Measurements from ENCODE around the gene WWTR1.

Gene WWTR1

DNA sequence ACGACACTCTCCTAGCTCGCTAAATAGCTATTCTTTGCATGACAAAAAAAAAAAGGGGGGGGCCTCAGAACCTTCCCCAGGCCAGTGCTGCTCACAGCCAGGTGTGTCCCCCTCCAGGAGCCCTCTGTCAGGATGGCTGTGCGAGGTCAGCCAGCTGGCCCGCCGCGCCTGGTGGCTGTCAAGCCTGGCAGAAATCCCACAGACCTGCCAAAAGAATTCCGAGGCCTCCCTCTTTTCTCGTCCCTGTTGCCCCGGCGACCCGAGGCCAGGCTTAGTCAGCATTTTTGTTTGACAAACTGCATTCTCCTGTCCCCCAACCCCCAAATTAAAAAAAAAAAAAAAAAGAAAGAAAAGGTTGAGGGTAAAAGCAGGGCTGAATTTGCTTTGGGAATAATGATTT lies 121.4 kb downstream of the WWTR1 start:
- H3K4me3 Mint-ChIP-seq, result no peak overlapping the region
- H3K27me3 Mint-ChIP-seq (ENCODE audit: low read depth), result peaks cover 11% of the 10 kb centered on the region
- H3K4me1 Mint-ChIP-seq (ENCODE audit: low read depth), result peaks cover 5% of the 10 kb centered on the region
- H3K9me3 Mint-ChIP-seq, result no peaks in the 10 kb centered on the region
- no peaks in the 10 kb centered on the region for H3K36me3 Mint-ChIP-seq (ENCODE audit: low read depth)
- H3K27ac Mint-ChIP-seq, result no peak overlapping the region

DNA sequence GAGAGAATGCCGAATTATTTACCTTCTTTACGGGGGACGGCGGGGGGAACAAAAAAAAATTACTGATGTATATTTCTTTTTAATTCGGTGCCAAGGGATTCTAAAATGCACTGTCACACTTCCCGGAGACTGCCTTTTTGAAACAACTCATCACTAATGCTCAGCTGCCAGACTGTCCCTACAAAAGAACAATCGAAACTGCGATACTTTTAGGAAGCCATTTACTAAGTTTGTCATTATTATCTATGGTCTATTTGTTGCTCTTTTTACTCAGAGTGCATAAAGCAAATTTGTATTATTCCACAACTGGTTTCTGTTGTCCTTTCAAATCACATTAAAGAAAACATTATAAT lies 122.5 kb downstream of the WWTR1 start:
- peaks cover 11% of the 10 kb centered on the region for H3K27me3 Mint-ChIP-seq (ENCODE audit: low read depth)
- H3K36me3 Mint-ChIP-seq (ENCODE audit: low read depth), result no peaks in the 10 kb centered on the region
- no peak overlapping the region for H3K27ac Mint-ChIP-seq
- no peaks in the 10 kb centered on the region for H3K9me3 Mint-ChIP-seq
- no peak overlapping the region for H3K4me3 Mint-ChIP-seq
- H3K4me1 Mint-ChIP-seq (ENCODE audit: low read depth), result peaks cover 5% of the 10 kb centered on the region

DNA sequence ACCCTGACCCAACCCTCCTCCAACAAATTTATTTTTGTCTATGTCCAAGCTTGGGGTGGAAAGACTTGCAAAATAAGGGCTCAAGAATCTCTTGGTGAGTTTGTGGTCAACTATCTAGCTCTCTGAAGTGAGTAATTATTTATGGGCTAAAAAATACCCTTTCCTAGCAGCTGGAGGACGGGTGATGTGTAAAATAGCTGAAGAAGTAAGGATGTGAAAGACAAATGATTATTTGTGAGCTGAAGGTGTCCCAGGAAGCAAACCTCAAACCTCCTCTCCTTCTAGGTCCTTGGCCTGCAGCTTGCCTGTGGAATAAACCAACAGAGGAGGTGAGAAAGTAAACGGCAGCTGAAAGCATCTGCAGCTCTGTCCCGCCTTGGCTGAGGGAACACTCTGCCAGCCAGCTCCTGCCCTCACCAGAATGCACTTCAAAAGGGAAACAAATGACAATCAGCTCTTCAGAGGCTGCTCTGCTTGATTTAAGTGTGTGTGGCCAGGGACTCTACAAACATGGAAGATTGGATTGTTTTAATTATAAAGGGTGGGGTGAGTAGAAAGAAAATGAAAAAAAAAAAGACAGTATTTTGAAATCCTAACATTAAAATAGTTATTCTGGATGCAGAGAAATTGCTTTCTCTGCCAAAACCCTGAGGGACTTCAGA lies 123.0 kb downstream of the WWTR1 start:
- Mint-ChIP-seq H3K4me3 (no peak overlapping the region), H3K4me1 (ENCODE audit: low read depth) (peaks cover 5% of the 10 kb centered on the region), H3K27ac (no peak overlapping the region), H3K27me3 (ENCODE audit: low read depth) (peaks cover 11% of the 10 kb centered on the region), H3K9me3 (no peaks in the 10 kb centered on the region), H3K36me3 (ENCODE audit: low read depth) (no peaks in the 10 kb centered on the region)

DNA sequence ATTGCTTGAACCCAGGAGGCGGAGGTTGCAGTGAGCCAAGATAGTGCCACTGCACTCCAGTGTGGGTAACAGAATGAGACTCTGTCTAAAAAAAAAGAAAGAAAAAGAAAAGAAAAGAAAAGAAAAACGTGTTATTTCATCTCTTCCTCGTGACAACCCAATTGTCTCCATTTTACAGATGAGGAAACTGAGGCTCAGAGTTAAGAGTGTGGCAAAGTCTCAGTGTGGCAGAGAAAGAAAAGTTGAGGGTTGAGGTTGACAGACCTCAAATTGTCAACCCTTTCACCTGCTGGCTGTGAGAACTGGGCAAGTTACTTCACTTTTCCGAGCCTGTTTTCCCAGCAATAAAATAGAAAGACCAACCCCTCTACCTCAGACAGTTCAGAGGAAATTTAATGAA lies 123.7 kb downstream of the WWTR1 start:
- Mint-ChIP-seq H3K4me3 (no peak overlapping the region), H3K27ac (no peak overlapping the region), H3K4me1 (ENCODE audit: low read depth) (peaks cover 5% of the 10 kb centered on the region), H3K27me3 (ENCODE audit: low read depth) (peaks cover 11% of the 10 kb centered on the region), H3K36me3 (ENCODE audit: low read depth) (no peaks in the 10 kb centered on the region), H3K9me3 (no peaks in the 10 kb centered on the region)

- no peaks in the 10 kb centered on the region for H3K36me3 Mint-ChIP-seq (ENCODE audit: low read depth)
- no peak overlapping the region for H3K27ac Mint-ChIP-seq
- no peak overlapping the region for H3K4me3 Mint-ChIP-seq
- H3K9me3 Mint-ChIP-seq, result no peaks in the 10 kb centered on the region
- H3K4me1 Mint-ChIP-seq (ENCODE audit: low read depth), result peaks cover 7% of the 10 kb centered on the region
- H3K27me3 Mint-ChIP-seq (ENCODE audit: low read depth), result peaks cover 11% of the 10 kb centered on the region
These were observed 125.2 kb downstream of the WWTR1 start for GRCh38 chr3:149532489-149533180.

DNA sequence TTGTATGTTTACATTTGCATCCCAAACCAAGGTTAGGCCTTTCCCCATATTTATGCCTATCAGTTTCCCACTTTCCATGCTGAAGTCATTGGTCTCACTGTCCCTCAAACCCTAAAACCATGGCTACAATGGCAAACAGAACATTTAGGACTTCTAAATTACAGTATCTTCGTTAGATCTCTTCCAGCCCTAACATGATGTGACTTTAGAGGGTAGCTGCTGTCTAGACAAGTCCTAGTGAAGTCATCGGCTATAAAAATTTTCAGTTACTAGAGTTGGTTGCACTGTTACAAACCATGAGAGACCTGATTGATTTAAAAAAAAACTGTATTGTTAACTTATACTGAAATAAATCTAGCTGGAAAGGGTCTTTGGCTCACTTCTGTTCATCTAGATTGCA lies 128.7 kb downstream of the WWTR1 start:
- Mint-ChIP-seq H3K4me1 (ENCODE audit: low read depth) (peaks cover 9% of the 10 kb centered on the region), H3K4me3 (no peak overlapping the region), H3K27ac (no peak overlapping the region), H3K36me3 (ENCODE audit: low read depth) (no peaks in the 10 kb centered on the region), H3K9me3 (no peaks in the 10 kb centered on the region), H3K27me3 (ENCODE audit: low read depth) (peaks cover 14% of the 10 kb centered on the region)

GRCh38 chr3:149528340-149528650 lies 129.5 kb downstream of the WWTR1 start:
- Mint-ChIP-seq H3K4me1 (ENCODE audit: low read depth) (peaks cover 9% of the 10 kb centered on the region), H3K4me3 (no peak overlapping the region), H3K27me3 (ENCODE audit: low read depth) (peaks cover 12% of the 10 kb centered on the region), H3K9me3 (no peaks in the 10 kb centered on the region), H3K27ac (no peak overlapping the region), H3K36me3 (ENCODE audit: low read depth) (no peaks in the 10 kb centered on the region)

- H3K36me3 Mint-ChIP-seq (ENCODE audit: low read depth), result no peaks in the 10 kb centered on the region
- H3K4me3 Mint-ChIP-seq, result no peak overlapping the region
- H3K27me3 Mint-ChIP-seq (ENCODE audit: low read depth), result peaks cover 9% of the 10 kb centered on the region
- H3K4me1 Mint-ChIP-seq (ENCODE audit: low read depth), result peaks cover 7% of the 10 kb centered on the region
- H3K9me3 Mint-ChIP-seq, result no peaks in the 10 kb centered on the region
- no peak overlapping the region for H3K27ac Mint-ChIP-seq
These were observed 130.1 kb downstream of the WWTR1 start for GRCh38 chr3:149527531-149528339.

- no peaks in the 10 kb centered on the region for H3K9me3 Mint-ChIP-seq
- H3K27me3 Mint-ChIP-seq (ENCODE audit: low read depth), result peaks cover 15% of the 10 kb centered on the region
- peaks cover 4% of the 10 kb centered on the region for H3K4me1 Mint-ChIP-seq (ENCODE audit: low read depth)
- H3K27ac Mint-ChIP-seq, result no peak overlapping the region
- H3K36me3 Mint-ChIP-seq (ENCODE audit: low read depth), result no peaks in the 10 kb centered on the region
- H3K4me3 Mint-ChIP-seq, result no peak overlapping the region
These were observed 134.1 kb downstream of the WWTR1 start for GRCh38 chr3:149523512-149524299.

DNA sequence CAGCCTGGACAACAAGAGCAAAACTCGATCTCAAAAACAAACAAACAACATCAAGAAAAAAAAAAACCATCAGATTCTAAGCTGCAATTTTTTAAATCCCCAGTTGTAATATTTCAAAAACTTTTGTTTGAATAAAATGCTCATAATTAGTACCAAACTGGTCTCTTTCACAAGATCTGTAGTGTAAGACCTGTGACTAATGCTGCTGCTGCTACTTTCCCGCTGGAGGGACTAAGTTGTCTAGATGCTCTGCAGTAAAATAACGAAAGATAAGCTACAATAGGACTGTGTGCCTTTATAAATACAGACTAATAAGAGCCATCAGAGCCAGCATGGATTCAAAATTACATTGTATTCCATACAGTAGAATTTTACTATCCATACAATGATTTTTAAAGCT lies 137.9 kb downstream of the WWTR1 start:
- no peaks in the 10 kb centered on the region for H3K9me3 Mint-ChIP-seq
- no peak overlapping the region for H3K4me3 Mint-ChIP-seq
- no peaks in the 10 kb centered on the region for H3K36me3 Mint-ChIP-seq (ENCODE audit: low read depth)
- H3K27ac Mint-ChIP-seq, result no peak overlapping the region
- H3K27me3 Mint-ChIP-seq (ENCODE audit: low read depth), result peaks cover 15% of the 10 kb centered on the region
- H3K4me1 Mint-ChIP-seq (ENCODE audit: low read depth), result no peaks in the 10 kb centered on the region

DNA sequence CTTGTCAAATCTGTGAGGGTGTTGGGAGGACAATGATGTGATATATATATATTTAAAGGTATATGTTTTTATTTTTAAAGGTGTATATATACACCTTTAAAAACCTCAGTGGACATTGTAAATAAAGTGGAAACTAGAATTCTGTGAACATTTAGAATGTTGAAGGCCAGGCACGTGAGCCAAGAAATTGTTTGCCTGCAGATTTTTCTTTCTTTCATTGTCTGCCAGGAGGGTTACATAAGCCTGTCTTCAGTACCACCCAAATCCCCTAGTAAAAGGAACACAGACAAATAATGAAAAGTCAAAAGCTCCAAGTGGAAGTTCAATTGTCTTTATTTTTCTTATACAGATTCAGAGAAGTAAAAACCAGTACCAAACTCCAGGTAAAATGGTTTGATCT lies 140.9 kb downstream of the WWTR1 start:
- H3K9me3 Mint-ChIP-seq, result no peaks in the 10 kb centered on the region
- peaks cover 21% of the 10 kb centered on the region for H3K27me3 Mint-ChIP-seq (ENCODE audit: low read depth)
- no peak overlapping the region for H3K27ac Mint-ChIP-seq
- no peak overlapping the region for H3K4me3 Mint-ChIP-seq
- H3K36me3 Mint-ChIP-seq (ENCODE audit: low read depth), result no peaks in the 10 kb centered on the region
- no peaks in the 10 kb centered on the region for H3K4me1 Mint-ChIP-seq (ENCODE audit: low read depth)

DNA sequence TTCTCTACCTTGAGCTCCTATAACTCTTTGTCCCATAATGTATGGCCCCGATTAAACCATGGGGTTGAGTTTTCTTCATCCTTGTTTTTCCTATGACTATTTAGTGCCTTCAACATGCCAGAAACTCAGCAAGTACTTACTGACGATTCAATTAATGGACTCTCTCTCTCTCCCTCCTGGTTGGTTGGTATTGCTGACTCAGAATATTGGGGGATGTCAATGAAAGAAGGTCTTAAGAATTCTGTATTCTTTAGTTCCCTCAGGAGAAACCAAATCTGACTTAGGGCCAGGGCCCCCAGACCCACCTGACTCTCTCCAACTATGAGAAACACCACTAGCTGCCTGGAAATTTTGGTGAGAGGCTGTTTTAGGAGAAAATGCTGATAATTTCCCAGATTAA lies 142.6 kb downstream of the WWTR1 start:
- no peak overlapping the region for H3K27ac Mint-ChIP-seq
- H3K36me3 Mint-ChIP-seq (ENCODE audit: low read depth), result no peaks in the 10 kb centered on the region
- peaks cover 17% of the 10 kb centered on the region for H3K27me3 Mint-ChIP-seq (ENCODE audit: low read depth)
- H3K4me1 Mint-ChIP-seq (ENCODE audit: low read depth), result no peaks in the 10 kb centered on the region
- H3K4me3 Mint-ChIP-seq, result no peak overlapping the region
- no peaks in the 10 kb centered on the region for H3K9me3 Mint-ChIP-seq

DNA sequence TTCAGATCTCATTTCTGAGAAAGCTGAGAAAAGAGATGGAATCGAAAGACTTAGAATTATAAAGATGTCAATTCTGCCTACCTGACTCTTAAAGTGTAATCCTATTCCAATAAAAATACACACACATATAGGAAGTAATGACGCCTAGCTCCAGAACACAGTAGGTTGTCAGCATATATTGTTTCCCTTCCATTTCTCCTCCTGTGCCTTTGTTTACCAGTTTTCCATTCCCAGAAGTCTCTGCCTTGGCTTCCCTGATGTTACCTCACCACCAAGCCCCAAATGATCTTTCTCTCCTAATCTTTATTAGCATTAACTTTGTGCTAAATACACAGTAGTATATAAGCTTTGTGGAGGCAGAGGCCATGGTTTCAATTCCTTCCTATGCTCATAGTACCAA lies 143.4 kb downstream of the WWTR1 start:
- H3K4me3 Mint-ChIP-seq, result no peak overlapping the region
- H3K27me3 Mint-ChIP-seq (ENCODE audit: low read depth), result peaks cover 20% of the 10 kb centered on the region
- H3K36me3 Mint-ChIP-seq (ENCODE audit: low read depth), result no peaks in the 10 kb centered on the region
- H3K4me1 Mint-ChIP-seq (ENCODE audit: low read depth), result no peaks in the 10 kb centered on the region
- H3K27ac Mint-ChIP-seq, result no peak overlapping the region
- H3K9me3 Mint-ChIP-seq, result no peaks in the 10 kb centered on the region

GRCh38 chr3:149512073-149512782 lies 145.6 kb downstream of the WWTR1 start:
- Mint-ChIP-seq H3K9me3 (no peaks in the 10 kb centered on the region), H3K27ac (no peak overlapping the region), H3K27me3 (ENCODE audit: low read depth) (peaks cover 16% of the 10 kb centered on the region), H3K4me1 (ENCODE audit: low read depth) (peaks cover 5% of the 10 kb centered on the region), H3K36me3 (ENCODE audit: low read depth) (no peaks in the 10 kb centered on the region), H3K4me3 (no peak overlapping the region)

All from T-helper 1 cell treated with Interleukin-12 subunit alpha and Interleukin-12 subunit beta and Interleukin-4 antibody, amounts not matched to agents 30 μg/mL and 1 μg/mL, for 36 hours (primary cell).